Measurements from ENCODE around the gene AASDH. TPM values are rescaled to one million over a fixed set of nuclear protein-coding genes. Genes with fewer than 3 reads are reported as not detected.
A peak's percentile ranks its signal among the peaks of the same experiment; 100 is the strongest.

AASDH gene
- total RNA-seq, 2 experiments from 2014 or later = 10.3 to 12.8 TPM

DNA sequence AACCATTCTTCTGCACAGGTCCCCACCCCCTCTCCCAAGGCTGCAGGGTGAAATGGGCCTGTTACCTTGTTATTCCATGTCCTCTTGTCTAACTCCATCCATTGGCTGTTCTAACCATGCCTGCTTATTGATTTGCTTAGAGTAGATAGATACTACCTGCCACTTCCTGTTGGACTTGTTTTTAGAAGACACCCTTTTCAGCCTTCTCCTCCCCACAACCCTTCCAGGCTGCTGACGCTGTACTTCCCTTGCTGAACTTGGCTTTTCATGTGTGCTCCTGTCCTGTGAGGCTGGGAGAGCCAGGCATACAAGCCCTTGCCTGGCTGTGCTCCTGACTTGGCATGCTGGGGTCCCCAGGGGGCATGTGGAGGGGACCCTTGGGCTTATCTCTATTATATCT lies 81.9 kb downstream of the AASDH start:
- no peak overlapping the region for H3K27ac Mint-ChIP-seq
- no peak for ATAC-seq (ENCODE audit: low read depth)
- POLR2A ChIA-PET = no interaction called here

GRCh38 chr4:56303921-56304320 lies 83.4 kb downstream of the AASDH start:
- Mint-ChIP-seq H3K4me1 (peaks cover 6% of the 10 kb centered on the region), H3K36me3 (no peaks in the 10 kb centered on the region), H3K27me3 (peaks cover 10% of the 10 kb centered on the region), H3K4me3 (no peak overlapping the region), H3K27ac (no peak overlapping the region), H3K9me3 (no peaks in the 10 kb centered on the region)
- ATAC-seq (ENCODE audit: low read depth) (no peak), DNase-seq (no peak)
- POLR2A ChIA-PET = no interaction called here

More for the DNA sequence above, 81.9 kb downstream of the AASDH start:
- Mint-ChIP-seq H3K9me3 (no peaks in the 10 kb centered on the region), H3K36me3 (no peaks in the 10 kb centered on the region), H3K4me3 (no peak overlapping the region), H3K27me3 (peaks cover 3% of the 10 kb centered on the region), H3K4me1 (peaks cover 6% of the 10 kb centered on the region)
- no peak for DNase-seq

- ATAC-seq (ENCODE audit: low read depth) (no peak), DNase-seq (no peak)
- no peak overlapping the region for H3K4me3 Mint-ChIP-seq
- no peaks in the 10 kb centered on the region for H3K9me3 Mint-ChIP-seq
- H3K4me1 Mint-ChIP-seq = peaks cover 6% of the 10 kb centered on the region
- H3K27ac Mint-ChIP-seq = no peak overlapping the region
- peaks cover 14% of the 10 kb centered on the region for H3K27me3 Mint-ChIP-seq
- H3K36me3 Mint-ChIP-seq = no peaks in the 10 kb centered on the region
- POLR2A ChIA-PET = no interaction called here
Measured at GRCh38 chr4:56302760-56303159, 84.5 kb downstream of the AASDH start.

DNA sequence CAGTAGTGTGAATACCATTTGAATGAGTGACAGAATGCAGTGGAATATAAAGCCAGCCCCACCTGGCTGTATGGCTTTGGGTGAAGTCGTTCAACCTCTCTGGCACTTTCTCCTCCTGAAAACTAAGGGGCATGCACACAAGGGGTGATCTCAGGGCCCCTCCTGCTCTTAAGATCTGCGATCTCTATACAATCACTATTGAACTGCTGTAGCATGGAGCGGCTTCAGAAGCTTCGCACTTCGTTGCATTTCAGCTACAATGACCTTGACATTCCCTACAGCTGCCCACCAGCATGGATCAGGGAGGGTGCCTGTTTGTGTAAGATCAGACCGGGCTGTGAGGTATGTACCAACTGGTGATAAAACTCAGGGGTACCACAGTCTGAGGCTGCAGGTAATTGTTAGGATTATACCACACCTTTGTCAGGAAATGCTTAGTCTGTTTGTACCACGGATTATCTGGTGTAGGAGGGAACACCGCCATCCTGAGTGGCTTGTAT lies 85.2 kb downstream of the AASDH start:
- ATAC-seq (ENCODE audit: low read depth) (no peak), DNase-seq (no peak)
- Mint-ChIP-seq H3K4me3 (no peak overlapping the region), H3K9me3 (no peaks in the 10 kb centered on the region), H3K27ac (no peak overlapping the region), H3K27me3 (peaks cover 14% of the 10 kb centered on the region), H3K4me1 (peaks cover 6% of the 10 kb centered on the region), H3K36me3 (no peaks in the 10 kb centered on the region)
- POLR2A ChIA-PET = no interaction called here

GRCh38 chr4:56301181-56301996 lies 85.9 kb downstream of the AASDH start:
- Mint-ChIP-seq H3K4me3 (no peak overlapping the region), H3K27ac (no peak overlapping the region), H3K36me3 (no peaks in the 10 kb centered on the region), H3K4me1 (peaks cover 5% of the 10 kb centered on the region), H3K9me3 (no peaks in the 10 kb centered on the region), H3K27me3 (peaks cover 14% of the 10 kb centered on the region)
- POLR2A ChIA-PET = no interaction called here
- ATAC-seq (ENCODE audit: low read depth) (peak; percentile 92), DNase-seq (peak; percentile 43)

DNA sequence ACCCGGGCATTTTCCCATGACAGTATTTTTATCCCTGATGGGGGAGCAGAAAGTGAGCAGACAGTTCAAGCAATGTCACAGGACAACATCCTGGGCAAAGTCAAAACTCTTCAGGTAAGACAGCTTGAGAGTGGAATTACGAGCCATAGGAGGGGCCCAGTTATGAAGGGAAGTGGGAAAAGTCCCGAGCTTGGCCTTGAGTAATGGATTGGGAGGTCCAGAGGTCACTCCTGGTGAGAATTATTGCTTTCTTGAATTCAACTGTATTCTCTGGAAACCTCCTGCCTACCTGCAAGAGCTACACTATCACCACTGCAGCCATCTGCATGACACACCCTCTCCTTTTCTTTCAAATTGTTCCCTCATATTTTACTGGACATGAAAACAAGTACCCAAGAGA lies 89.1 kb downstream of the AASDH start:
- no peak overlapping the region for H3K27ac Mint-ChIP-seq
- H3K4me3 Mint-ChIP-seq = no peak overlapping the region

DNA sequence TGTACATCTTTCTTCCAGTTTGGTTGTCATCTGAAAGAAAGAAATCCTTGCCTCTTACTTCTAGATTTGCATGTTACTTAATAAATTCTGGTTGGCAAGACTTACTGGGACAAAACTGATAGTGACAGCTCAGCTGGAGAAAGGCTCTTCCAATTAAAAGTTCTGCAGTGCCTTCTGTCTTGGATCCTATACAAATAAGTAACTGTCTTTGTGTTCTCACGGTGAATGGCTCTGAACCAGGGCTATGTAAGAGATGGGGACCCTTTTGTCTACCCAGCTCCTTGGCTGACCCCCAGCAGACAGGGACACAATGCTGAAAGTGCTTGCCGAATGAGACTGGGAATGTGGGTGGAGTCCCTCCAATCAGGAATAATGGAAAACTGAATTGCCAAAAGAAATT lies 89.5 kb downstream of the AASDH start:
- no peak for DNase-seq
- Mint-ChIP-seq H3K4me1 (peaks cover 1% of the 10 kb centered on the region), H3K27me3 (peaks cover 14% of the 10 kb centered on the region), H3K9me3 (no peaks in the 10 kb centered on the region), H3K27ac (no peak overlapping the region), H3K36me3 (no peaks in the 10 kb centered on the region), H3K4me3 (no peak overlapping the region)
- POLR2A ChIA-PET = no interaction called here
- ATAC-seq (ENCODE audit: low read depth) = no peak

More for the DNA sequence above, 89.1 kb downstream of the AASDH start:
- Mint-ChIP-seq H3K36me3 (no peaks in the 10 kb centered on the region), H3K9me3 (no peaks in the 10 kb centered on the region), H3K27me3 (peaks cover 14% of the 10 kb centered on the region), H3K4me1 (peaks cover 1% of the 10 kb centered on the region)
- DNase-seq (no peak), ATAC-seq (ENCODE audit: low read depth) (no peak)
- POLR2A ChIA-PET = no interaction called here

- Mint-ChIP-seq H3K27ac (no peak overlapping the region), H3K4me3 (no peak overlapping the region)
Measured at GRCh38 chr4:56296526-56296925, 90.8 kb downstream of the AASDH start.

GRCh38 chr4:56293121-56293520 lies 94.2 kb downstream of the AASDH start:
- H3K27ac Mint-ChIP-seq = no peak overlapping the region
- POLR2A ChIA-PET = no interaction called here

More at GRCh38 chr4:56296526-56296925, 90.8 kb downstream of the AASDH start:
- Mint-ChIP-seq H3K9me3 (peaks cover 2% of the 10 kb centered on the region), H3K36me3 (no peaks in the 10 kb centered on the region), H3K4me1 (peaks cover 1% of the 10 kb centered on the region), H3K27me3 (peaks cover 14% of the 10 kb centered on the region)
- ATAC-seq (ENCODE audit: low read depth) = no peak
- POLR2A ChIA-PET = no interaction called here
- no peak for DNase-seq

GRCh38 chr4:56289934-56290333 lies 97.4 kb downstream of the AASDH start:
- peak; percentile 33 for ATAC-seq (ENCODE audit: low read depth)

More at GRCh38 chr4:56293121-56293520, 94.2 kb downstream of the AASDH start:
- ATAC-seq (ENCODE audit: low read depth) (no peak), DNase-seq (no peak)
- peaks cover 2% of the 10 kb centered on the region for H3K9me3 Mint-ChIP-seq
- no peak overlapping the region for H3K4me3 Mint-ChIP-seq
- H3K36me3 Mint-ChIP-seq = no peaks in the 10 kb centered on the region
- H3K27me3 Mint-ChIP-seq = no peaks in the 10 kb centered on the region
- H3K4me1 Mint-ChIP-seq = peaks cover 8% of the 10 kb centered on the region

DNA sequence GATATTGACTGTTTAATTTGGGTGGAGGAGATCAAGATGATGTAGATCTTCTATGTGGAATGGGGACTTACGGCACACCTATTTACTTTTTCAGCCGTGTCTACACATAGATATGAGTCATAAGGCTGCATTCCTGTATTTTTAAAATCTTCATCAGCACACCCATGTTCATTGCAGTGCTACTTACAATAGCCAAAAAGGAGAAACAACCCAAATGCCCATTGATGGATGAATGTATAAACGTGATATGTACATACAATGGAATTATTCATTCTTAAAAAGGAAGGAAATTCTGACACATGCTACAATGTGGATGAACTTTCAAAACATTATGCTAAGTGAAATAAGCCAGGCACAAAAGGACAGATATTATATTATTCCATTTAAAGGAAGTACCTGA lies 98.6 kb downstream of the AASDH start:
- no peaks in the 10 kb centered on the region for H3K36me3 Mint-ChIP-seq
- H3K27me3 Mint-ChIP-seq = peaks cover 3% of the 10 kb centered on the region
- no peak overlapping the region for H3K4me3 Mint-ChIP-seq
- DNase-seq (no peak), ATAC-seq (ENCODE audit: low read depth) (no peak)
- H3K27ac Mint-ChIP-seq = no peak overlapping the region
- H3K4me1 Mint-ChIP-seq = peaks cover 8% of the 10 kb centered on the region
- POLR2A ChIA-PET = no interaction called here
- peaks cover 3% of the 10 kb centered on the region for H3K9me3 Mint-ChIP-seq

More at GRCh38 chr4:56289934-56290333, 97.4 kb downstream of the AASDH start:
- Mint-ChIP-seq H3K27me3 (peaks cover 3% of the 10 kb centered on the region), H3K4me1 (peaks cover 8% of the 10 kb centered on the region), H3K9me3 (peaks cover 2% of the 10 kb centered on the region), H3K27ac (no peak overlapping the region), H3K4me3 (peak overlapping the region; percentile 58), H3K36me3 (no peaks in the 10 kb centered on the region)
- POLR2A ChIA-PET = no interaction called here
- no peak for DNase-seq

Other genes starting within 250 kb of the AASDH start
- gene PPAT, start 48.1 kb upstream of the AASDH start, total RNA-seq = 10 to 100 TPM; 20.8 to 22.4 TPM
- 100 to 1,000 TPM; 120 to 125 TPM for gene PAICS, start 48.8 kb upstream of the AASDH start, total RNA-seq
- gene SRP72, start 80.1 kb upstream of the AASDH start, total RNA-seq = 100 to 1,000 TPM; 123 to 124 TPM
- gene ARL9, start 118.3 kb upstream of the AASDH start, total RNA-seq = under 1 TPM; 0.26 to 0.44 TPM

Data from activated naive CD8-positive, alpha-beta T cell treated with anti-CD3 and anti-CD28 coated beads, Interleukin-2, amount 10 ng/mL, durations not matched to agents 7 days and 5 days (primary cell).